ENCODE results near the gene CLCA2.

CLCA2 gene, protein sequence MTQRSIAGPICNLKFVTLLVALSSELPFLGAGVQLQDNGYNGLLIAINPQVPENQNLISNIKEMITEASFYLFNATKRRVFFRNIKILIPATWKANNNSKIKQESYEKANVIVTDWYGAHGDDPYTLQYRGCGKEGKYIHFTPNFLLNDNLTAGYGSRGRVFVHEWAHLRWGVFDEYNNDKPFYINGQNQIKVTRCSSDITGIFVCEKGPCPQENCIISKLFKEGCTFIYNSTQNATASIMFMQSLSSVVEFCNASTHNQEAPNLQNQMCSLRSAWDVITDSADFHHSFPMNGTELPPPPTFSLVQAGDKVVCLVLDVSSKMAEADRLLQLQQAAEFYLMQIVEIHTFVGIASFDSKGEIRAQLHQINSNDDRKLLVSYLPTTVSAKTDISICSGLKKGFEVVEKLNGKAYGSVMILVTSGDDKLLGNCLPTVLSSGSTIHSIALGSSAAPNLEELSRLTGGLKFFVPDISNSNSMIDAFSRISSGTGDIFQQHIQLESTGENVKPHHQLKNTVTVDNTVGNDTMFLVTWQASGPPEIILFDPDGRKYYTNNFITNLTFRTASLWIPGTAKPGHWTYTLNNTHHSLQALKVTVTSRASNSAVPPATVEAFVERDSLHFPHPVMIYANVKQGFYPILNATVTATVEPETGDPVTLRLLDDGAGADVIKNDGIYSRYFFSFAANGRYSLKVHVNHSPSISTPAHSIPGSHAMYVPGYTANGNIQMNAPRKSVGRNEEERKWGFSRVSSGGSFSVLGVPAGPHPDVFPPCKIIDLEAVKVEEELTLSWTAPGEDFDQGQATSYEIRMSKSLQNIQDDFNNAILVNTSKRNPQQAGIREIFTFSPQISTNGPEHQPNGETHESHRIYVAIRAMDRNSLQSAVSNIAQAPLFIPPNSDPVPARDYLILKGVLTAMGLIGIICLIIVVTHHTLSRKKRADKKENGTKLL

DNA sequence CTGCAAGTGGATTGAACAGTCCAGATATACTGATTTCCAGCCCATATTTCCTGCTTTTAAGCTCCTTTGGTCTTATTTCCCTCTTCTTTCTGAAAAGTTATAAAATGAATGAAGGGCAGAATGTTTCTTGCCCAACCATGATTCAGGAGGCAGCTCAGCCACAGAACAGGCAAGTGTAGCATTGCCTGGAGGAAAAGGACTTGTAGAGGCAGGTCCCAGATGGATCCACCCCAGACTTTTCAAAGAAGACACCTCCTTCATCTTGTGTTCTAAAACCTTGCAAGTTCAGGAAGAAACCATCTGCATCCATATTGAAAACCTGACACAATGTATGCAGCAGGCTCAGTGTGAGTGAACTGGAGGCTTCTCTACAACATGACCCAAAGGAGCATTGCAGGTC lies at the start of gene CLCA2:
Gene CLCA2 (plus strand): TSS at position 299 of the 400 bp plus-strand sequence. CDS start 77 bp downstream, at position 376.
- DNase-seq (ENCODE audit: low read depth, low spot score) = no peak

DNA sequence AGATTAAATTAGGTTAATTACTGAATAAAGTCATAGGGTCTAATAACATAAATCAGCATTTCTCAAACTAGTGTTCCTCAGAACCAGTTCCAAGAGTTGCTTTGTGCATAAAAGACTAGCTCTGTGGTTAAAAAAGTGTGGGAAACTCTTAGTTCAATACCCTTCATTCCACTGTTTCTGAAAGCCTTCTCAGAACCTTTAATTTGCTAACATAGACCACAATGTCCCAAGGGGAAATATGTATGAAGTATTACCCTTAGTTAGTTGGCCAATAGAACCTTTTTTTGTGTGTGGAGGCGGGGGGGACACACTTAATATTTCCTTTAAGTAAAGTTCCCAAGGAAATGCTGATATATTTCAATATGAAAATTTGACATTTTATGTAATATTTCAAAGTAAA lies 48.3 kb upstream of the CLCA2 start:
- no peak for DNase-seq (ENCODE audit: low read depth, low spot score)

DNA sequence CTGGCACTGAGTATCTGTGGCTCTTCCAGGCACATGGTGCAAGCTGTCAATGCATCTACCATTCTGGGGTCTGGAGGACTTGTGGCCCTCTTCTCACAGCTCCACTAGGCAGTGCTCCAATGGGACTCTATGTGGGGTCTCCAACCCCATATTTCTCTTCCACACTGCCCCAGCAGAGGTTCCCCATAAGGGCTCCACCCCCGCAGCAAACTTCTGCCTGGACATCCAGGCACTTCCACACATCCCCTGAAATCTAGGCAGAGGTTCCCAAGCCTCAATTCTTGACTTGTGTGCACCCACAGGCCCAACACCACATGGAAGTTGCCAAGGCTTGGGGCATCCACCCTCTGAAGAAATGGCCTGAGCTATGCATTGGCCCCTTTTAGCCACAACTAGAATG lies 46.6 kb upstream of the CLCA2 start:
- DNase-seq (ENCODE audit: low read depth, low spot score) = no peak

DNA sequence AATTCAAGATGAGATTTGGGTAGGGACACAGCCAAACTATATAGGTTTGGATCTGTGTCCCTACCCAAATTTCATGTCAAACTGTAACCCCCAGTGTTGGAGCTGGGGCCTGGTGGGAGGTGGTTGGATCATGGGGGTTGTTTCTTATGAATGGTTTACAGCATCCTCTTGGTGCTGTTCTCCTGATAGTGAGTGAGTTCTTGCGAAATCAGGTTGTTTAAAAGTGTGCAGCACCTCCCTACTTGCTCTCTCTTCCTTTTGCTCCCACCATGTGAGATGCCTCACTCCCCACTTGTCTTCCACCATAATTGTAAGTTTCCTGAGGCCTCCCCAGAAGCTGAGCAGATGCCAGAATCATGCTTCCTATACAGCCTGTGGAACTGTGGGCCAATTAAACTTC lies 45.2 kb upstream of the CLCA2 start:
- DNase-seq (ENCODE audit: low read depth, low spot score) = no peak

DNA sequence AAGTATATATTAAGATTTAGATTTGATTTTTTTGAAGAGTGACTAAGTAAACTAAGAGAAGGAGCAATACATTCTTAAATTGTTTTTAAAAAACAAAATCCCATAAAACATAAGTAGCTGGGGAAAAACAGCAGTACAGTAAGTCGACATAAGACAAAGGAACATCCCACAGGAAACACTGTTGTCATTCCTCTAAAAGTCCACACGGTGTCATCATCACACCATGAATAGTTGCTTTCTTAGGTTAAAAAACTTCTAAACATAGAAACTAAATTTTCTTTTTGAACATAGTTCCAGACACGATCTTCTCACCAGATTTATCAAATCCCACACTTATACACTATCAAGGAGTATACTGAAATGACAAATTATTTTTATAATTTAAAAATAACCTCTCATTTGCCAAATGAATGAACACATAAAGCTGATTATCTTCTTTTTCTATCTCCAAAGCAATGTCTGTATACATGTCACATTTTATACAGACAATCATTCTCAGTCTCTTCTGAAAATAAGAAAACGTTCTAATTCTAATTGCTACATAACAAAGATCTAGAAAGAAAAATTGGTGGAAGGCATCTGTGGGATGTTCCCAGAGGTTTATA lies 43.6 kb upstream of the CLCA2 start:
- no peak for DNase-seq (ENCODE audit: low read depth, low spot score)

DNA sequence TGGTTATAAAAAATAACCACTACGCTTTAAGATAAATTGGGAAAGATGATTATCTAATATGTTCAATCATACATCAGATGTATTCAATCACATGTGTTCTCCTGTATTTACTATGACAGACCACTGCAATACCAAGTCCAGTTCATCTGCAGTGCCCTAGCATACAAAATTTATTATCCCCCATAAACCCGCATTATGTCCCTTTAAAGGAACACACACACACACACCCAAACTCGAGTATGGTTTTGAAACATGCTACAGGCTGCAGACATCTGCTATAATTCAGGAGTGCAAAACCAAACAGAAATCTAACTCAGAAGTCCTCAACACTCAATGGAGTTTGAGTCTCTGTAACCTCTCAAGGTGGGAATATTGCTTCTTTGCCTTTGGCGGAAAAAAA lies 42.7 kb upstream of the CLCA2 start:
- DNase-seq (ENCODE audit: low read depth, low spot score) = no peak

DNA sequence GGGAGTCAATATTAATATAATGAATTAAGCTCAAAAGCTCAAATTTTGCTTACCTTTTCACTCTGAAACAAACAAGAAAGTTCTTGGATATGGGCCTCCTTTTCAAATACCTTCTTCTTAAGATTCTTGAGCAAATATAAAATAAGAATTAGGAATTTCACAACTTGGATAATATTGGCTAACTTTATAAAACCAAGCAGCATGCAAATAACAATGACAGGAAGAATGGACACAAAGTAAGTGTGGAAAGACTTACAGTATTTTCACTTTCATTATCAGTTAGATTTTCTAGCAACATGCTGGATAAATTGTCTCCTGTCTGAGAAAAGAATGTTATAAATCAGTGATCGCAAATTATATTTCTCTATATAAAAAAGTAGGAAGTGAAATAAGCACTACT lies 41.1 kb upstream of the CLCA2 start:
- no peak for DNase-seq (ENCODE audit: low read depth, low spot score)

DNA sequence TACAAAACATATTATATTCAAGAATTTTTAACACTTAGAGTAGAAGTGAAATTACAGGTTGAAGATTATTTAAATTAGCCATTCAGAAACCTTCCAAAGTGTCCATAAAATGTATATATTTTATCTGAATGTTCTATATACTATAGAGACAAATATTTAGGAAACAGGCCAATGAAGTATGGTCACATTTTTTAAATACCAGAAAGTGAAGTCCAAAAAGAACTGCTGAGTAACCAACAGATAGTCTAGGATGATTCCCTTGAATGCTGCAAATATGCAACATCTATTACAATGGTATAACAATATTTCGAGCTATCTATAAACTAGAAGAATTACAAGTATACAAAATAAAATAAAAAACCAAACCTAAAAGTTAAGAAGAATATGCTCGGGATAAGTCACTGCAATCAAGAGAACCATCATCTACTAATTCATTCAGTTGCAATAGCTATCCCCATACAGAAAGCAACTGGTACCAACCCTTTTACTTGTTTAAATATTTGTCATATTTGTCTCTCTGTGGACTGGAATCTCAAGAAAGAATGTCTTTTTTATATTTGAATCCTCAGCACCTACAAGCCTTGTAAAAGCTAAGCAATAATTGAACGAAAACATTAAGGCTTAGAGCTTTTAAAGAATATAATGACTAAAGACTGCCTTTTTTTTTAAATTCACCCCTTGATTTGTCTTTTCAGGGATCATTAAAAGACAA lies 35.9 kb upstream of the CLCA2 start:
- no peak for DNase-seq (ENCODE audit: low read depth, low spot score)

DNA sequence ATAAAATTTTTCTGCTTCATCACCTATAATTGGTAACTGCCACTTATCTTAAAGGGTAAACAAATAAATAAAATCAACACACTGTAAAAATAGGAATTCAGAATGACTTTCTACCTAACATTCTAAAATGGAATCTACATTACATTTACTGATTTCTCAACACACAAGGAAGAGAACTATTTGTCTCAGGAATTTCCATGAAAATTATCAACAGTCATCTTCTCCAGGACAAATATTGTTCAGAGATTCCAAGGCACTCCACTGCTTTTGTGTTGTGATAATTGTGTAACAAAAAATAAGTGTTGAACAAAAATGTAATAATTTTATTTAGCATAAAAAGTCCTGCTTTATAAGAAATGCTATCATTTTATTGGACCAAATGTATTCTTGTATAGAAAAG lies 35.2 kb upstream of the CLCA2 start:
- no peak for DNase-seq (ENCODE audit: low read depth, low spot score)

DNA sequence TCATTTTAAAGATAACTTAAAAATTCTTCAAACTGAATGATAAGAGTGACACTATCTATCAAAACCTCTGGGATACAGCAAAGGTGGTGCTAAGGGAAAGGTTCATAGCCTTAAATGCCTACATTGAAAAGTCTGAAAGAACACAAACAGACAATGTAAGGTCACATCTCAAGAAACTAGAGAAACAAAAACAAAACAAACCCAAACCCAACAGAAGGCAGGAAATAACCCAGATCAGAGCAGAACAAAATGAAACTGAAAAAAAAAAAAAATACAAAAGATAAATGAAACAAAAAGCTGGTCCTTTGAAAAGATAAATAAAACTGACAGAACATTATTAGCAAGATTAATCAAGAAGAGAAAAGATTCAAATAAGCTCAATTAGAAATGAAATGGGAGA lies 34.7 kb upstream of the CLCA2 start:
- DNase-seq (ENCODE audit: low read depth, low spot score) = no peak

DNA sequence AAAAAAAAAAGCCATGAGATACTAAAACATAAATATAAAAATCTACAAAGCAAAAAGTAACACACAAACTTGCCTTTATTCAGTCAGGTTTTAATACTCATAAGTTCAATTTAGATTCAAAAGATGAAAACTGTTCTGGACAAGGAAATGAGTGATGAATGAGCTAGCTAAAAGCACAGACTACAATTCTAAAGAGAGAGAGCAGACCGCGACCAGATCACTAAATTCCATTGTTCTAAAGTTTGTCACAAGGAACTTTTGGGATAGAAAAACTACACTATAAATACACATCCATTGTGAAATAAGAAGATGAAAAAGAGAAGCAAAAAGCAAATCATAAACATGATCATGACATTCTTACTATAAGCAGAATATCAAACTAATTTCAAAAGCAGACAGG lies 29.6 kb upstream of the CLCA2 start:
- DNase-seq (ENCODE audit: low read depth, low spot score) = no peak

DNA sequence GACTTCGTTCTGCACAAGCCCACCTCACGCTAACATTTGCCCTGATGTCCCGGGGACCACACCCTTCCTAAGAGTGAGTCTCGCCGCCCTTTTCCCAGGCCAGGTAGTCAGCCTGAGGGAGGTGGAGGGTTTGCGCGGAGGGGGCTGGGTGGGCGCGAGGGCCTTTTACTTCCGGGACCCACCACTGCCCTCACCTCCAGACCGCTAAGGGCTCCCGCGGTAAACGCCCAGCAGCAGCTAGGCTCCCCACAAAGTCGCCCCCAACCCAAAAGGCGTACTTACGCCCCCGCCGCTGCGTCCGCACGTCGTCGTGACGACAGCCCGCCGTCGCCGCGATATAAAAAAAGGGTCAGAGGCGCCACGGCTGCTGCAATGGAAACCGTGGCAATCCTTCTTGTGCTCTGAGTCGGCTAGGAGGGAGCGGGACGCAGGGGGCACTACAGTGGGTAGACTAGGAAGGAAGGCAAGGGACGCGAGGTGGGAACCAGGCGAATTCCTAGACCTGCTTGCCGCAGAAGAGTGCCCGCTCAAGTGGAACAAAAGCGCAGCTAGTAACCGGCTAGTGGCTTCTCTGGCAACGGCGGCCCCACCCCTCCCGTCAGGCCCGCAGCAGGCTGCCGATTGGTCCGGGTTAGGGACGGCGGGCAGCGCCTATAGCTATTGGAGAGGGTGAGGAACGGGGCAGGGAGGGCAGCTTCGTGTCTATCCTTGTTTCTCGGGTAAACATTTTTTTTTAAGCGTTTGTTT lies 28.0 kb upstream of the CLCA2 start, which contains the start of gene ODF2L:
Gene ODF2L (minus strand): TSS at position 573 of the 747 bp plus-strand sequence. CDS start 9,296 bp downstream, outside the sequence.
- DNase-seq (ENCODE audit: low read depth, low spot score) = peak; percentile 68

DNA sequence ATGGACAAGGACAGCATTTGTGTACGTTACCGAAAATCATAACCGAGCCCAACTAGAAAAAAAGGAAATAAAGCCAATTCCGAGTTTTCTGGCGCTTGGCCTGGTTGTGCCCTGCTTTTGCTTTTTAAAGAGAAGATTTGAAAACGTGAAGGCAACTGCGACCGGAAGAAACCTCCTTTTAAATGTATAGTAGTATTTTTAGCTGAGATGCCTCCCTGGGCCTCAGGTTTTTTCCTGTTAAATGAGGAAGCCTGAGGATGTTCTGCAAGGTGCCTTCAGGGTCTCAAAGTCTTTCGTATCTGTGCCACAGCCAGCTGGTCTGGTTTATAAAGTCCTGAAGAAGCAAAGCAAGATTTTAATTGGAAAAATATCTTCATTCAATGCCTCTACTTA lies 27.5 kb upstream of the CLCA2 start:
- no peak for DNase-seq (ENCODE audit: low read depth, low spot score)

DNA sequence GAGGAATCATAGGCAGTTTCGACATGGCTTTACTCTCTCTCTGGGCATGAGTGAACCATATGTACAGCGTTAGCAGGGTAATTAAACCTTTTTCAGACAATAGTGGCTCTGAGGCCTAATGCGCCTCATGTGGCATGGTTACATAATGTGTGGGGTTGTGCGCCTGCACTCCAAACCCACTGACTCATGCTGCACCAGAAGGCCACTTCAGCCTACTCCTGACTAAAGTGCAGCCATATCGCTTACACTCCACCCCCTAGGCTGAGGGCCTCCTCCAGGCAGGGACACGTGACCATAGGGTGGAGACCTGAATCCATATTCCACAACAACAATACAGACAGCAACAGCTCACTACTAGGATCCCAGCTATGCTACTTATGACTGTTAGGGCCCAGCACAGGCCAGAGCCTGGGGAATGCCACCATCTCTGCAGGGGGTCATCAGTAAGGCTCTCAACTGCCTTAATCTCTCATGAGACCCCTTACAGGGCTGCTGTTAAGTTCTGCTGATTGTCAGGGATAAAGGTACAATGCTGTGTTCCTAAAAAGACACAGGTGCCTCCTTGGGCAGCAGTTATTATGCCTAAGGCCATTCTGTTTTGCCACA lies 14.5 kb upstream of the CLCA2 start:
- no peak for DNase-seq (ENCODE audit: low read depth, low spot score)

DNA sequence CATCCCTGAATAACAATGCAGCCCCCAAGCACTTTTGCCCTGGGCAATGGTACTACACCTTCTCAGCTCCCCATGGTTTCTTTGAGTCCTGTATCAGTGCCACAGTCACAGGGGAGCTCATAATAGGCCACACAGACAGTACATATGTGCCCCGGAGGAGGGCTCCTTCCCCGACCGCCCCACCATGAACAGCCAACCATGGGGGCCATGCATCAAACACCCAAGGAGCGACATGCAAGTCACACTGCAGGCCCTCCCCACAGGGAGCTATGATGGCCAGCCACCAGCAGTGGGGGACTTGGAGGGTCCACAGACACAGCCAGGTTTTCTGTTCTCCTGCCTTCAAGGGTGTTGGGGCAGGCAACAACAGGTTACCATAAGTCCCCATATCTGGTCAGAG lies 13.1 kb upstream of the CLCA2 start:
- no peak for DNase-seq (ENCODE audit: low read depth, low spot score)

DNA sequence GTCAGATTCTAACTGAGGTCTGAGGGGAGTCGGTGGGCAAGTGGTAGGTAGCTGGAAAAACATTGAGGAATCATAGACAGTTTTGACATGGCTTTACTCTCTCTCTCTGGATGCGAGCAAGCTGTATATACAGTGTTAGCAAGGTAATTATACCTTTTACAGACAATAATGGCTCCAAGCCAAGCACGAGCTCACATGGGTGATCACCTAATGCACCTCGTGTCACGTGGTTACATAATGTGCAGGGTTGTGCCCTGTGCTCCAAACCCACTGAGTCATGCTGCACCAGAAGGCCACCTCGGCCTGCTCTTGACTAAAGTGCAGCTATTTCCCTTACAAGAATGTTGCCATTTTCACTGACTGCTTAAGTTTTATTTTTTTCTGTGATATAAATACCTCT lies 7.6 kb upstream of the CLCA2 start:
- DNase-seq (ENCODE audit: low read depth, low spot score) = no peak

DNA sequence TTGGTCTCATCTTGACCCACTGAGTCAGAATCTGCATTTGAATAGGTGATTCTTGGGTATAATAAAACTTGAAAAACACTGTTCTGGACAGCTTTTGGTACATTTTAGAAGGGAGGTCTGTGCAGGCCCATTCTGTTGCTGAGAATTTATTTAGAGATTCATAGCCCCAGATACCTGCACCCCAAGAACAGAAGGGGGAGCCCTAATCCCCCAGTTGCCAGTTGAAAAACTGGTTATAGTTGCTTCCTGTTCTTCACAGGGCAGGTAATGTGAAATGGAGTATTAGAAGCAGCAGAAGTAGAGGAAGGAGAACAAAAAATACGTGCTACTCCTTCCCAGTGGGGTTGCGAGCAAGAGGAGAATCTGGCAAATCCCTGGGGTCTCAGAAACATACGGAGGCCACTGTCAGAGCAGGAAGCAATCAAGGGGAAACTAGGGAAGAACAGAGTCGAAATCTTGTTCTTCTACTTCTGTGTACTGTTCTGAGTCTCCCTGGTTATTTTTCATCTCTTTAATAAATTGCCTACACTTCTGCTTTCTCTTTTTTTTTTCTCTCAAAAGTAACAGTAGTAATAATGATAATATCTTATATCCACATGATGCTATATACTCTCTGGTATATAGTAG lies 4.6 kb upstream of the CLCA2 start:
- no peak for DNase-seq (ENCODE audit: low read depth, low spot score)

DNA sequence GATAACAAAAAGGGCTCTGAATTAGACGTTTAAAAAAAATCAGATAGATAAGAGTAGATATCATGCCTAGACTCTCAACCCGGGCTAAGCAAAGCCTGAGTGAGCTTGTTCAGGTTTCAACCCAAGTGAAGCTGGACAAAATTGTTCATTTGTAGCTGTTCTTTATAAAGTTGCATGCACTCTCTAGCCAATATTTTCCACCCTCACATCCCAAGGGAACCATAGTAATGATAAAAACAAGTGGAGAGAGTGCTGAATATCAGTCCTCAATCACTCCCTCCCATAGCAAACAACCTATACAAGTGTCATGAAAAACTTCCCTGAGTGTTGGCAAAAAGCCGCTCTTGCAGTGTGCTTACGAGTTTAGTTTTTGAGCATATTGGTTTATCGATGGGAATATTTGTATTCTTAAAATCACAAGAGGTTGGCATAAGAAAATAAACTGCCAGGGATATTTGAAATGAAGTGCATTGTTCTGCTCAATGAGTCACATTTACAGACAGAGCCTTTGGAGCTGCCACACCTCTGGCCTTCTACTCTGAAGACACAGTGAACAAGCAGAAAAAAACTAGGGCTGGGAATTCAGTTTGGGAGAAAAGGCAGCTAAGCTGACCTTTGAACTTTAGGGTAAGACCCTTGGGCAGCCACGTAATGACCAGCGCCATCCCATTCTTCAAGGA lies 2.2 kb upstream of the CLCA2 start:
- no peak for DNase-seq (ENCODE audit: low read depth, low spot score)

DNA sequence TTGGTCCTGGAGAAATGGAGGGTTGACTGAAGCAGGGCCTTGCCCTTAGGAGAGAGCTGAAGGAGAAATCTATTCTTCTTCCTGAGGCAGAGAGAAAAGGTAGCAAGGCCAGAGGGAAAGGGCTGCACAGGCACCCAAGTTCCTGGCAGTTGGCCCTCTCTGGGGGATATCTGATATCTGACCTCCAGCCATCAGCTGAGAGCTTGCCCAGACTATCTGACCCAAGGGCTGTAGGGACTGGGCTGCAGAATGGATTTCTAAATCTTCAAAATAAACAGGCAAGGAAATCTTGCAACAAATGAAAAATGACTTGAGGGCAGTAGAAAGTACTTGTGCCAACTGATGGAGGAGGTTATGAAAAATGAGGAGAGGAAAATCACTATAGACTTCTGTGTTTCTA lies 498 bp upstream of the CLCA2 start:
- DNase-seq (ENCODE audit: low read depth, low spot score) = no peak

Measured in activated naive CD8-positive, alpha-beta T cell treated with anti-CD3 and anti-CD28 coated beads, Interleukin-2, amount 50 U/mL, for 16 hours (primary cell).